Esophagus muscularis mucosa (tissue), 3 donors: ENCODE results near the gene ABTB2.

Experiments
- EP300 ChIP-seq: sonication (generic); formaldehyde crosslinking; IDR thresholded peaks from one replicate; pipeline ENCODE4 v1.6.1; 2017; ENCODE audit warnings: antibody characterized with exemption
- TF ChIP-seq, protein P1 (sequence below), 3 experiments: fragments of 200-600 bp in 2 of 3; fragments of 450-650 bp in 1 of 3; sonication (generic) in 2 of 3; IDR thresholded peaks; one replicate each; pipeline ENCODE4 v1.5.1; 2017 to 2019; ENCODE audit warnings: antibody characterized with exemption in 3 of 3, mild to moderate bottlenecking in 2 of 3, moderate library complexity in 1 of 3

DNA sequence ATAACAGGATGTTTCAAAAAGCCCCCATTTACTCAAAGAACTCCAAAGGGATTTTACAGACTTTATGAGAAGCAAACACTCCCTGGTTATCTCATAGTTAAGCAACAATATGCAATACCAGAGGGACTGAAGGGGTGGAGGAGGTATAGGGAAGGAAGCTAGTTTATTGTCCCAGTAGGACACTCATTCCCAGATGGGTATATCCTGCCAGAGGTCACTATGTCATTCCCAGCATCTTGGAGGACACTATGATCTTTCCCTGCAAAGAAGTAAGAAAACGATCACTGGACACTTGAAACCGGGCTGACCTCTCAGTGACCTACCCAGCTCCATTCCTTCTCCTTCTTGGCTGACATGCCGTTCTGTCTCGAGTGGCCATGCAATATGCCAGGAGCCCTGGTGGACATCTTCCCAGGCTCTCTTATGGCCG, 137.9 kb downstream of the ABTB2 start:
- TF ChIP-seq, protein P1, sequence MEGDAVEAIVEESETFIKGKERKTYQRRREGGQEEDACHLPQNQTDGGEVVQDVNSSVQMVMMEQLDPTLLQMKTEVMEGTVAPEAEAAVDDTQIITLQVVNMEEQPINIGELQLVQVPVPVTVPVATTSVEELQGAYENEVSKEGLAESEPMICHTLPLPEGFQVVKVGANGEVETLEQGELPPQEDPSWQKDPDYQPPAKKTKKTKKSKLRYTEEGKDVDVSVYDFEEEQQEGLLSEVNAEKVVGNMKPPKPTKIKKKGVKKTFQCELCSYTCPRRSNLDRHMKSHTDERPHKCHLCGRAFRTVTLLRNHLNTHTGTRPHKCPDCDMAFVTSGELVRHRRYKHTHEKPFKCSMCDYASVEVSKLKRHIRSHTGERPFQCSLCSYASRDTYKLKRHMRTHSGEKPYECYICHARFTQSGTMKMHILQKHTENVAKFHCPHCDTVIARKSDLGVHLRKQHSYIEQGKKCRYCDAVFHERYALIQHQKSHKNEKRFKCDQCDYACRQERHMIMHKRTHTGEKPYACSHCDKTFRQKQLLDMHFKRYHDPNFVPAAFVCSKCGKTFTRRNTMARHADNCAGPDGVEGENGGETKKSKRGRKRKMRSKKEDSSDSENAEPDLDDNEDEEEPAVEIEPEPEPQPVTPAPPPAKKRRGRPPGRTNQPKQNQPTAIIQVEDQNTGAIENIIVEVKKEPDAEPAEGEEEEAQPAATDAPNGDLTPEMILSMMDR (IDR thresholded peaks at IDR 0.05): no peak
- no peak for TF ChIP-seq EP300
